PC-3 (cell line): ENCODE data around the gene COMMD10. TPM values are rescaled to one million over a fixed set of nuclear protein-coding genes. Genes with fewer than 3 reads are reported as not detected.

ENCODE experiments used
- ATAC-seq: fragments of 200-7000 bp; cut with Tn5 transposase; 2 replicates; pipeline ENCODE4 v1.9.1; 2020; ENCODE audit warnings: mild to moderate bottlenecking, moderate library complexity
- BruUV-seq: library from RNA; stranded (reverse); fragments of 400-500 nt; replicated peaks from 2 replicates; lab custom pipeline; 2021; lab: Mats Ljungman, UMichigan
- CTCF ChIA-PET: fragments of 300-600 bp; sonication (Branson Sonifier 250); formaldehyde crosslinking; loops from one replicate; lab custom pipeline; 2022; ENCODE audit warnings: antibody characterized with exemption; lab: Charles Lee
- POLR2A ChIA-PET: fragments of 300-600 bp; sonication (Branson Sonifier 250); formaldehyde crosslinking; loops from one replicate; lab custom pipeline; 2022; ENCODE audit warnings: antibody characterized with exemption; ENCODE audit not compliant: unreplicated experiment; lab: Charles Lee
- DNase-seq: peaks from one replicate; pipeline ENCODE4 v3.0.0-alpha.2; 2015
- H2AFZ ChIP-seq: fragments of 300-600 bp; sonication (generic); 2 replicates; pipeline ENCODE4 v1.6.0; 2016; ENCODE audit warnings: antibody characterized with exemption, low read length
- H3F3A ChIP-seq: fragments of 300-600 bp; sonication (generic); one replicate; pipeline ENCODE4 v1.6.0; 2017; ENCODE audit warnings: antibody characterized with exemption, low read length, control low read depth, mild to moderate bottlenecking; ENCODE audit not compliant: unreplicated experiment
- H3K27ac ChIP-seq: fragments of 300-600 bp; sonication (generic); 2 replicates; pipeline ENCODE4 v1.5.1; 2016; ENCODE audit warnings: mild to moderate bottlenecking, low read length
- H3K27me3 ChIP-seq: fragments of 300-600 bp; sonication (generic); 2 replicates; pipeline ENCODE4 v1.6.1; 2016; ENCODE audit warnings: low read length, mixed read lengths
- H3K36me3 ChIP-seq: fragments of 300-600 bp; sonication (generic); 2 replicates; pipeline ENCODE4 v1.6.1; 2016; ENCODE audit warnings: low read depth, mixed run types, low read length, mixed read lengths
- H3K4me1 ChIP-seq: fragments of 300-600 bp; sonication (generic); 2 replicates; pipeline ENCODE4 v1.5.1; 2016; ENCODE audit warnings: low read length; ENCODE audit not compliant: insufficient read depth
- H3K4me2 ChIP-seq: fragments of 300-600 bp; sonication (generic); 2 replicates; pipeline ENCODE4 v1.6.0; 2016; ENCODE audit warnings: low read length
- H3K4me3 ChIP-seq: fragments of 300-600 bp; sonication (generic); 2 replicates; pipeline ENCODE4 v1.5.1; 2016; ENCODE audit warnings: mild to moderate bottlenecking, low read length, mixed read lengths
- H3K79me2 ChIP-seq: fragments of 300-600 bp; sonication (generic); 2 replicates; pipeline ENCODE4 v1.6.1; 2017; ENCODE audit warnings: low read length, mixed read lengths
- H3K9ac ChIP-seq: fragments of 300-600 bp; sonication (generic); 2 replicates; pipeline ENCODE4 v1.6.0; 2016; ENCODE audit warnings: mild to moderate bottlenecking, low read length
- H3K9me2 ChIP-seq: fragments of 300-600 bp; sonication (generic); replicated peaks from 2 replicates; pipeline ENCODE4 v1.6.1; 2016; ENCODE audit warnings: mixed run types, low read length, mixed read lengths
- H3K9me3 ChIP-seq: fragments of 300-600 bp; sonication (generic); 2 replicates; pipeline ENCODE4 v1.6.1; 2016; ENCODE audit warnings: low read length, mixed read lengths
- H4K20me1 ChIP-seq: fragments of 300-600 bp; sonication (generic); 2 replicates; pipeline ENCODE4 v1.6.1; 2016; ENCODE audit warnings: low read length, mixed read lengths
- EZH2 ChIP-seq: fragments of 300-600 bp; sonication (generic); IDR thresholded peaks from one replicate; pipeline ENCODE4 v1.6.1; 2017; ENCODE audit warnings: antibody characterized with exemption, mild to moderate bottlenecking, low read length; ENCODE audit not compliant: unreplicated experiment
- EZH2phosphoT487 ChIP-seq: fragments of 300-600 bp; sonication (generic); IDR thresholded peaks from 2 replicates; pipeline ENCODE4 v1.6.1; 2018; ENCODE audit warnings: mild to moderate bottlenecking, antibody characterized with exemption, low read length, borderline replicate concordance
- intact Hi-C: fragments of 100-400 bp; cut with micrococcal nuclease; formaldehyde crosslinking; loops from 2 replicates; pipeline ENCODE4 v1.9.0; 2023
- total RNA-seq: library from RNA; depleted of rRNA; stranded (reverse); fragments of >200 nt; gene quantifications from 2 replicates; pipeline ENCODE4 v1.2.3, GENCODE V29; 2014
- TF ChIP-seq, protein P1 (sequence below): fragments of 300-600 bp; sonication (generic); conservative IDR thresholded peaks from 2 replicates; pipeline ENCODE4 v1.5.1; 2017; ENCODE audit warnings: antibody characterized with exemption, low read depth, mild to moderate bottlenecking, low read length

Gene COMMD10
- total RNA-seq, 1 experiment from 2014 or later, result 17.7 TPM

DNA sequence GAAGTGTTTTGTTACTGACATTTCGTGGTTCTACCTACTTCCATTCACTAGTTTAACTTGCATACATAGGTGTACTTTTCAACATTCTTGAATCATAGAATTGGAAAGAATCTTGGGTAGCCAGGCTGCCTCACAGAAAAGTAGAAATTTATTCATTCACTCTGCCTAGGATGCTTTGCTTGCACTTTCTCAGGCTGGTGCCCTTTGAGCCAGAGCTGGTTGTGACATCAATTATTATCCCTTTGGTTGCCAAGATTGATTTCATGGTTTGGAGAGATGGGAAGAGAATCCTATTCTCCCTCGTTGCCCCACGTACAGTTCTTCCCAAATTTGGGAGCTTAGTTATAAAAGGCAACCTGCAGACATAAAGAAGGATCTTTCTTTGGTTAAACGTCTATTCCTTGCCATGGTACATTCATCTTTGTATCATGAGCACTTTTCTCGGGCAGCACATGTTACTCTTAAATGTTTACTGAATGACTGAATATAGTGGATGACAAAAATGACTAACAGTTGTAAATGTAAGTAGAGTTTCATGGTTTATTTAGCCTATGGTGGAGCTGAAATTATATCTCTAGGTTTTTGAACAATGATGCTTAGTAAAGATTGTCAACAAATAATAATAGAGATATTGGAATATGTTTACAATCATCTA, 195.5 kb downstream of the COMMD10 start:
- no peaks in the 10 kb centered on the region for H4K20me1 ChIP-seq
- H3K4me3 ChIP-seq, result no peak overlapping the region
- H3K9me2 ChIP-seq, result no peaks in the 10 kb centered on the region
- ChIA-PET POLR2A (no interaction called here), CTCF (no interaction called here)
- intact Hi-C loops, result no loop called here
- H3K4me2 ChIP-seq, result no peak overlapping the region
- no peak overlapping the region for H2AFZ ChIP-seq
- no peaks in the 10 kb centered on the region for H3K27me3 ChIP-seq
- H3K36me3 ChIP-seq, result 0 out of 2 replicates have a peak, but pooled peaks cover 2% of the 10 kb centered on the region
- DNase-seq, result no peak
- H3K79me2 ChIP-seq, result no peaks in the 10 kb centered on the region
- no peak for ATAC-seq
- BruUV-seq, result no TSS peak
- TF ChIP-seq, protein P1, sequence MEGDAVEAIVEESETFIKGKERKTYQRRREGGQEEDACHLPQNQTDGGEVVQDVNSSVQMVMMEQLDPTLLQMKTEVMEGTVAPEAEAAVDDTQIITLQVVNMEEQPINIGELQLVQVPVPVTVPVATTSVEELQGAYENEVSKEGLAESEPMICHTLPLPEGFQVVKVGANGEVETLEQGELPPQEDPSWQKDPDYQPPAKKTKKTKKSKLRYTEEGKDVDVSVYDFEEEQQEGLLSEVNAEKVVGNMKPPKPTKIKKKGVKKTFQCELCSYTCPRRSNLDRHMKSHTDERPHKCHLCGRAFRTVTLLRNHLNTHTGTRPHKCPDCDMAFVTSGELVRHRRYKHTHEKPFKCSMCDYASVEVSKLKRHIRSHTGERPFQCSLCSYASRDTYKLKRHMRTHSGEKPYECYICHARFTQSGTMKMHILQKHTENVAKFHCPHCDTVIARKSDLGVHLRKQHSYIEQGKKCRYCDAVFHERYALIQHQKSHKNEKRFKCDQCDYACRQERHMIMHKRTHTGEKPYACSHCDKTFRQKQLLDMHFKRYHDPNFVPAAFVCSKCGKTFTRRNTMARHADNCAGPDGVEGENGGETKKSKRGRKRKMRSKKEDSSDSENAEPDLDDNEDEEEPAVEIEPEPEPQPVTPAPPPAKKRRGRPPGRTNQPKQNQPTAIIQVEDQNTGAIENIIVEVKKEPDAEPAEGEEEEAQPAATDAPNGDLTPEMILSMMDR, result no peak
- TF ChIP-seq EZH2phosphoT487 (no peak), EZH2 (no peak)
- no peaks in the 10 kb centered on the region for H3F3A ChIP-seq
- no peaks in the 10 kb centered on the region for H3K9me3 ChIP-seq
- H3K27ac ChIP-seq, result no peak overlapping the region
- no peak overlapping the region for H3K9ac ChIP-seq
- no peaks in the 10 kb centered on the region for H3K4me1 ChIP-seq

DNA sequence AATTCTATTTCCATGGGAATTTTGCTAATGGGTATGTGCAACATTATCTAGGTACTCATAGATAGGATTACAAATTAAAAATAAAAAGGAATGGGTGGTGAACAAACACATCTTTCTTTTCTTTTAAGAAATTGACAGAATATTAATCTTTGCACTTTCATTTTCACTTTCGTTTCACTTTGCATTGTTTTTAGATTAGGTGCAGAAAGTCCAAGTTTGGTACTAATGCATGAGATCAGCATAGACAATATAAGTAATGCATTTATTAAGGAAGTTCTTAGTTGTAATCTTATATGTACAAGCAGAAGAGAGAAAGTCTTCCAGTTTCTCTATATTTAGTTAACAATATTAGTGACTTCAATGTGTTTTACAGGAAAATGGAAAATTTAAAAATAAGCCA, 196.5 kb downstream of the COMMD10 start:
- no peak for ATAC-seq
- BruUV-seq, result no TSS peak
- no peak for DNase-seq
- intact Hi-C loops, result no loop called here
- H3K9me2 ChIP-seq, result no peaks in the 10 kb centered on the region
- ChIA-PET CTCF (no interaction called here), POLR2A (no interaction called here)
- TF ChIP-seq EZH2 (no peak), EZH2phosphoT487 (no peak)
- TF ChIP-seq, protein P1, result no peak
- no peaks in the 10 kb centered on the region for H3K9me3 ChIP-seq
- no peaks in the 10 kb centered on the region for H3K27me3 ChIP-seq
- 0 out of 2 replicates have a peak, but pooled peaks cover 2% of the 10 kb centered on the region for H3K36me3 ChIP-seq
- H3K4me2 ChIP-seq, result no peak overlapping the region
- no peak overlapping the region for H3K4me3 ChIP-seq
- H2AFZ ChIP-seq, result no peak overlapping the region
- no peak overlapping the region for H3K9ac ChIP-seq
- no peaks in the 10 kb centered on the region for H3K4me1 ChIP-seq
- no peaks in the 10 kb centered on the region for H4K20me1 ChIP-seq
- H3K79me2 ChIP-seq, result no peaks in the 10 kb centered on the region
- no peak overlapping the region for H3K27ac ChIP-seq
- no peaks in the 10 kb centered on the region for H3F3A ChIP-seq

DNA sequence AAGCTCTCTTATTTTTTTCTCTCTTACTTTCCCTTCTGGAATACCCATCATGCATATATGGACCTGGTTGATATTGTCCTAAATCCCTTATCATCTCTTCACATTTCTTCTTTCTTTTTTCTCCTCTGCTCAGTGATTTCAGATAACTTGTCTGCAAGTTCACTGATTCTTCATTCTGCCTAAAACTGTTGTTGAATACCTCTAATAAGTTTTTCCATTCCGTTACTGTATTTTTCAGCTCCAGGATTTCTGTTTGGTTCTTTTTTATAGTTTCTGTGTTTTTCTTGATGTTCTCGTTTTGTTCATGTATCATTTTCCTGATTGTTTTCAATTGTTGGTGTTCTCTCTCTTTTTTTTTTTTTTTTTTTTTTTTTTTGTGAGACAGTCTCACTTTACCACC, 203.7 kb downstream of the COMMD10 start:
- H3K27me3 ChIP-seq, result no peaks in the 10 kb centered on the region
- peaks cover 7% of the 10 kb centered on the region; the same call in 1 of the 2 replicates for H3K9me3 ChIP-seq
- H3F3A ChIP-seq, result no peaks in the 10 kb centered on the region
- H3K9me2 ChIP-seq, result no peaks in the 10 kb centered on the region
- no TSS peak for BruUV-seq
- no peaks in the 10 kb centered on the region for H3K79me2 ChIP-seq
- no peak overlapping the region for H3K4me3 ChIP-seq
- DNase-seq, result no peak
- H3K4me2 ChIP-seq, result no peak overlapping the region
- H3K4me1 ChIP-seq, result no peaks in the 10 kb centered on the region
- POLR2A ChIA-PET, result no interaction called here
- peaks cover 5% of the 10 kb centered on the region; the same call in 1 of the 2 replicates for H3K36me3 ChIP-seq
- H4K20me1 ChIP-seq, result no peaks in the 10 kb centered on the region
- H2AFZ ChIP-seq, result no peak overlapping the region
- H3K9ac ChIP-seq, result no peak overlapping the region
- TF ChIP-seq EZH2 (no peak), EZH2phosphoT487 (no peak)
- TF ChIP-seq, protein P1, result no peak
- intact Hi-C loops, result no loop called here
- no peak overlapping the region for H3K27ac ChIP-seq
- no peak for ATAC-seq
- CTCF ChIA-PET, result no interaction called here
